Astrocyte (in vitro differentiated cells and primary cell): ENCODE data around the gene TAMALIN. TPM values are rescaled to one million over a fixed set of nuclear protein-coding genes. Genes with fewer than 3 reads are reported as not detected.

Source experiments
- DNase-seq: peaks from one replicate; pipeline ENCODE4 v3.0.0-alpha.2; 2010; ENCODE audit warnings: low read depth
- FAIRE-seq: peaks from 2 replicates; lab custom pipeline; 2011; peaks lifted over from hg19 to GRCh38; lab: Jason Lieb, UNC
- H2AFZ ChIP-seq: 2 replicates; pipeline ENCODE4 v1.6.0; 2012; ENCODE audit warnings: low read depth, low read length, inconsistent platforms
- H3K27ac ChIP-seq: 2 replicates; pipeline ENCODE4 v1.5.1; 2011; ENCODE audit warnings: low read depth, low read length, inconsistent platforms
- H3K27me3 ChIP-seq: 2 replicates; pipeline ENCODE4 v1.6.0; 2011; ENCODE audit warnings: low read length, inconsistent platforms; ENCODE audit not compliant: insufficient read depth
- H3K36me3 ChIP-seq: 2 replicates; pipeline ENCODE4 v1.5.1; 2011; ENCODE audit warnings: low read length, inconsistent platforms; ENCODE audit not compliant: insufficient read depth
- H3K4me1 ChIP-seq: 2 replicates; pipeline ENCODE4 v1.5.1; 2011; ENCODE audit warnings: low read length, inconsistent platforms; ENCODE audit not compliant: insufficient read depth
- H3K4me2 ChIP-seq: 2 replicates; pipeline ENCODE4 v1.6.0; 2012; ENCODE audit warnings: low read length, inconsistent platforms
- H3K4me3 ChIP-seq: 2 replicates; pipeline ENCODE4 v1.5.1; 2011; ENCODE audit warnings: low read depth, mild to moderate bottlenecking, low read length, inconsistent platforms; ENCODE audit not compliant: insufficient read depth
- H3K79me2 ChIP-seq: 2 replicates; pipeline ENCODE4 v1.6.0; 2012; ENCODE audit warnings: mild to moderate bottlenecking, low read length, inconsistent platforms; ENCODE audit not compliant: insufficient read depth
- H3K9ac ChIP-seq: 2 replicates; pipeline ENCODE4 v1.6.0; 2012; ENCODE audit warnings: mild to moderate bottlenecking, low read length, inconsistent platforms
- H3K9me3 ChIP-seq: 2 replicates; pipeline ENCODE4 v1.5.1; 2012; ENCODE audit warnings: low read depth, mild to moderate bottlenecking, low read length, inconsistent platforms; ENCODE audit not compliant: insufficient read depth
- H4K20me1 ChIP-seq: 2 replicates; pipeline ENCODE4 v1.6.0; 2012; ENCODE audit warnings: low read length, inconsistent platforms; ENCODE audit not compliant: insufficient read depth
- H3K27ac Mint-ChIP-seq: one replicate; pipeline ENCODE4 v1.8.0; 2021; ENCODE audit warnings: mild to moderate bottlenecking, mixed read lengths; ENCODE audit not compliant: unreplicated experiment
- H3K27me3 Mint-ChIP-seq: one replicate; pipeline ENCODE4 v1.8.0; 2021; ENCODE audit warnings: low read depth, mixed read lengths; ENCODE audit not compliant: unreplicated experiment
- H3K36me3 Mint-ChIP-seq: one replicate; pipeline ENCODE4 v1.8.0; 2021; ENCODE audit warnings: low read depth, mixed read lengths; ENCODE audit not compliant: unreplicated experiment
- H3K4me1 Mint-ChIP-seq: one replicate; pipeline ENCODE4 v1.8.0; 2021; ENCODE audit warnings: low read depth, mixed read lengths; ENCODE audit not compliant: unreplicated experiment
- H3K4me3 Mint-ChIP-seq: one replicate; pipeline ENCODE4 v1.8.0; 2021; ENCODE audit warnings: mild to moderate bottlenecking, moderate library complexity, mixed read lengths; ENCODE audit not compliant: unreplicated experiment
- H3K9me3 Mint-ChIP-seq: one replicate; pipeline ENCODE4 v1.8.0; 2021; ENCODE audit warnings: mild to moderate bottlenecking, mixed read lengths; ENCODE audit not compliant: unreplicated experiment
- CTCF ChIP-seq: IDR thresholded peaks from 2 replicates; pipeline ENCODE4 v1.5.1; 2011; ENCODE audit warnings: low read depth, mild to moderate bottlenecking, inconsistent platforms, low read length, moderate library complexity; ENCODE audit not compliant: insufficient read depth
- EZH2 ChIP-seq: IDR thresholded peaks from 2 replicates; pipeline ENCODE4 v1.6.1; 2012; ENCODE audit warnings: mild to moderate bottlenecking, low read length, inconsistent platforms; ENCODE audit not compliant: insufficient read depth
- total RNA-seq: library from RNA; stranded (reverse); gene quantifications from 2 replicates; pipeline ENCODE4 v1.2.1, GENCODE V29; 2021

TAMALIN gene
- total RNA-seq, 1 donor from 2014 or later: 9.6 TPM

- no peaks in the 10 kb centered on the region for H3K9me3 Mint-ChIP-seq
- Histone ChIP-seq H4K20me1 (no peaks in the 10 kb centered on the region), H3K36me3 (no peaks in the 10 kb centered on the region), H3K27me3 (no peaks in the 10 kb centered on the region), H3K4me3 (no peak overlapping the region), H3K4me1 (peaks cover 13% of the 10 kb centered on the region), H3K4me2 (no peak overlapping the region), H3K9ac (no peak overlapping the region), H3K79me2 (no peaks in the 10 kb centered on the region), H2AFZ (peak overlapping the region; percentile 30), H3K9me3 (no peaks in the 10 kb centered on the region), H3K27ac (no peak overlapping the region)
- peaks cover 14% of the 10 kb centered on the region for H3K4me1 Mint-ChIP-seq
- FAIRE-seq (no peak), DNase-seq (peak; percentile 38)
- TF ChIP-seq CTCF: no peak
- TF ChIP-seq EZH2: no peak
- no peak overlapping the region for H3K27ac Mint-ChIP-seq
- no peaks in the 10 kb centered on the region for H3K36me3 Mint-ChIP-seq
- no peak overlapping the region for H3K4me3 Mint-ChIP-seq
- peaks cover 14% of the 10 kb centered on the region for H3K27me3 Mint-ChIP-seq
These were observed 22.9 kb downstream of the TAMALIN start for GRCh38 chr12:52029685-52030084.

DNA sequence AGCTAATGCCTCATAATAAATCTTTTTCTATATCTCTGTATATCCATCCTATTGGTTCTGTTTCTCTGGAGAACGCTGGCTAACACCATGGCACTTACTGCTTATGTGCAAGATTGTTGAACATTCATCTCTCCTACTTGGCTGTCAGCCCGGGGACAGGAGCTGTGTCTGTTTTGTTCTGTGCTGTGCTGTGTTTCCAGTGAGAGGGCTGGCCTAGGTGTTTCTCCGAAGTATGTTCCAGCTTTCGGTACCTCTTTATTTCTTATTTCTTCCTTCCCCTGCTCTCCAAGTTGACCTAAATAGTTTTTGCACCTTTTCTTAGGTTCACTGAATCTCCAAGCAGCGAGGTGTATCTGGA is 25.7 kb downstream of the TAMALIN start:
- peak; percentile 75 for DNase-seq
- Histone ChIP-seq H2AFZ (peak overlapping the region; percentile 69), H3K27me3 (no peaks in the 10 kb centered on the region), H3K9ac (peak overlapping the region; percentile 76), H3K9me3 (no peaks in the 10 kb centered on the region), H3K79me2 (no peaks in the 10 kb centered on the region), H3K4me2 (peak overlapping the region; percentile 91), H3K36me3 (no peaks in the 10 kb centered on the region), H3K27ac (peak overlapping the region; percentile 64), H3K4me1 (peaks cover 15% of the 10 kb centered on the region), H4K20me1 (no peaks in the 10 kb centered on the region), H3K4me3 (peak overlapping the region; percentile 48)
- Mint-ChIP-seq H3K9me3 (no peaks in the 10 kb centered on the region), H3K4me1 (peaks cover 9% of the 10 kb centered on the region), H3K27me3 (peaks cover 22% of the 10 kb centered on the region), H3K4me3 (peak overlapping the region; percentile 78), H3K36me3 (no peaks in the 10 kb centered on the region), H3K27ac (peak overlapping the region; percentile 89)
- FAIRE-seq: no peak
- TF ChIP-seq EZH2 (no peak), CTCF (no peak)

DNA sequence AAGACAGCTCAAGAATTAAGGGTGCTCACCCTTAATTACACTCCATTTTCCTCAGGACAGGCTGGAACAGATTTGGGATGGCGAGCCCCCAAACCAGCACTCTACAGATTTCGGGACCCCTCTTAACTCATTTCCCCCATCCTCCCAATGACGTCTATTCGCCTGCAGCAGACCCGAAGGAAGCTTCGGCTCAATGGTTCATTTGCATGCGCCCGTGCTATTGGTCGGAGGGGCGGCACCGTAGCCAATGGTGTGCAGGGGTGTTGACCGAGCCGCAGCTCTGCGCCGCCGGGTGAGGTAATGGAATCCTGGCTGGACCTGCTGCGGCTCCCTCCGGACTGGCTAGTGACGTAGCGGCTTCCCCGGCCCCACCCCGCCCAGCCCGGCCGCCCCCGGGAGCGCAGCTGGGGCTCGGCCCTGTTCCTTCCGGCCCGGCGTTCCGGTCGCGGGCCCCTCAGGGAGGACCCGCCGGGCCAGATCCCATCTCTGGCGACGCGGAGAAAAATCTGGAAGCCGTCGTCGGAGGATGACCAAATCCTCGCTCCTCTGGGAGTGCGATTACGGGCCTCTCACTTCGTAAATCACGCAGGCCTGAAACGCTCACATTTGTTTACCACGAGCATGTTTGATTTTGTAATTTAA is 26.2 kb downstream of the TAMALIN start:
- Mint-ChIP-seq H3K4me1 (peaks cover 9% of the 10 kb centered on the region), H3K27me3 (peaks cover 24% of the 10 kb centered on the region), H3K36me3 (no peaks in the 10 kb centered on the region), H3K9me3 (no peaks in the 10 kb centered on the region), H3K27ac (peak overlapping the region; percentile 89), H3K4me3 (peak overlapping the region; percentile 78)
- Histone ChIP-seq H3K4me2 (peak overlapping the region; percentile 91), H3K27ac (peak overlapping the region; percentile 89), H2AFZ (peak overlapping the region; percentile 78), H3K27me3 (no peaks in the 10 kb centered on the region), H3K79me2 (no peaks in the 10 kb centered on the region), H3K4me1 (peaks cover 18% of the 10 kb centered on the region), H3K36me3 (no peaks in the 10 kb centered on the region), H4K20me1 (no peaks in the 10 kb centered on the region), H3K9ac (peak overlapping the region; percentile 90), H3K9me3 (no peaks in the 10 kb centered on the region), H3K4me3 (peak overlapping the region; percentile 49)
- FAIRE-seq: peak; percentile 20
- TF ChIP-seq CTCF: no peak
- TF ChIP-seq EZH2: no peak
- peak; percentile 96 for DNase-seq
